SK-N-MC (cell line): ENCODE data around the gene MS4A5.

Source experiments
- EZH2 ChIP-seq: fragments of 200-600 bp; sonication (generic); IDR thresholded peaks from one replicate; pipeline ENCODE4 v1.6.1; 2017; ENCODE audit warnings: antibody characterized with exemption
- POLR2AphosphoS5 ChIP-seq: IDR thresholded peaks from 2 replicates; pipeline ENCODE4 v1.6.1; 2012; ENCODE audit warnings: mild to moderate bottlenecking, low read depth, low read length, borderline replicate concordance

- TF ChIP-seq EZH2 (no peak), POLR2AphosphoS5 (no peak)
Observed at GRCh38 chr11:60429272-60429671, at the start of gene MS4A5.
